ENCODE measurements around the gene CELSR2. TPM values are rescaled to one million over a fixed set of nuclear protein-coding genes. Genes with fewer than 3 reads are reported as not detected.
A peak's percentile ranks its signal among the peaks of the same experiment; 100 is the strongest.

CELSR2 gene
- total RNA-seq, 2 experiments from 2014 or later = 6.9 to 12.5 TPM

DNA sequence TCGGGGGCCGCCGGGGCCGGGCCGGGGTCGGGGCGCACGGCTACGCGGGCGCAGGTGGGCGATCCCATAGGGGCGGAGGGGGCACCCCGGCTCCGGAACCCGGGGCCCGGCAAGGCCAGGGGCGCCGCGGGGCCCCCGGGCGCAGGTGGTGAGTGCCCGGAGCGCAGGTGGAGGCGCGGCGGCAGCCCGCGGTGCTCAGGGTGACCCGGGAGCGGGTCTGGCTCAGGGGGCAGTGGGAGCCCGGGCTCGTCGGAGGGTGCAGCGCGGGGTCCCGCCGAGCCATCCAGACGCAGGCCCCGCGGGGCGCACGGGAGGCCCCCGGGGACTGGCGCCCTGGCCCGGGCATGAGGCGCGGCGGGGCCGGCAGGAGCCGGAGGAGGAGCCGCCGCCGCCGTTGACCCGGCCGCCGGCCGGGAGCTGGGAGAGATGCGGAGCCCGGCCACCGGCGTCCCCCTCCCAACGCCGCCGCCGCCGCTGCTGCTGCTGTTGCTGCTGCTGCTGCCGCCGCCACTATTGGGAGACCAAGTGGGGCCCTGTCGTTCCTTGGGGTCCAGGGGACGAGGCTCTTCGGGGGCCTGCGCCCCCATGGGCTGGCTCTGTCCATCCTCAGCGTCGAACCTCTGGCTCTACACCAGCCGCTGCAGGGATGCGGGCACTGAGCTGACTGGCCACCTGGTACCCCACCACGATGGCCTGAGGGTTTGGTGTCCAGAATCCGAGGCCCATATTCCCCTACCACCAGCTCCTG, 489 bp downstream of the CELSR2 start:
- Histone ChIP-seq H3K79me2 (ENCODE audit: insufficient read depth, low read depth, low read length) (no peaks in the 10 kb centered on the region), H4K20me1 (ENCODE audit: insufficient read depth, low read length) (no peaks in the 10 kb centered on the region), H3K36me3 (ENCODE audit: insufficient read depth, low read length) (no peaks in the 10 kb centered on the region), H3K27ac (ENCODE audit: low read depth, low read length, poor library complexity, severe bottlenecking) (no peak overlapping the region), H3K4me1 (ENCODE audit: insufficient read depth, low read length, poor library complexity, severe bottlenecking) (peaks cover 29% of the 10 kb centered on the region), H3K9me2 (ENCODE audit: insufficient read depth, low read length) (no peaks in the 10 kb centered on the region), H2AFZ (ENCODE audit: low read length) (no peak overlapping the region), H3K4me3 (ENCODE audit: low read depth, low read length, poor library complexity, severe bottlenecking) (peak overlapping the region; percentile 72), H3K4me2 (ENCODE audit: low read length) (peak overlapping the region; percentile 65), H3K9me3 (ENCODE audit: low read length) (no peaks in the 10 kb centered on the region)
- TF ChIP-seq, protein P1, sequence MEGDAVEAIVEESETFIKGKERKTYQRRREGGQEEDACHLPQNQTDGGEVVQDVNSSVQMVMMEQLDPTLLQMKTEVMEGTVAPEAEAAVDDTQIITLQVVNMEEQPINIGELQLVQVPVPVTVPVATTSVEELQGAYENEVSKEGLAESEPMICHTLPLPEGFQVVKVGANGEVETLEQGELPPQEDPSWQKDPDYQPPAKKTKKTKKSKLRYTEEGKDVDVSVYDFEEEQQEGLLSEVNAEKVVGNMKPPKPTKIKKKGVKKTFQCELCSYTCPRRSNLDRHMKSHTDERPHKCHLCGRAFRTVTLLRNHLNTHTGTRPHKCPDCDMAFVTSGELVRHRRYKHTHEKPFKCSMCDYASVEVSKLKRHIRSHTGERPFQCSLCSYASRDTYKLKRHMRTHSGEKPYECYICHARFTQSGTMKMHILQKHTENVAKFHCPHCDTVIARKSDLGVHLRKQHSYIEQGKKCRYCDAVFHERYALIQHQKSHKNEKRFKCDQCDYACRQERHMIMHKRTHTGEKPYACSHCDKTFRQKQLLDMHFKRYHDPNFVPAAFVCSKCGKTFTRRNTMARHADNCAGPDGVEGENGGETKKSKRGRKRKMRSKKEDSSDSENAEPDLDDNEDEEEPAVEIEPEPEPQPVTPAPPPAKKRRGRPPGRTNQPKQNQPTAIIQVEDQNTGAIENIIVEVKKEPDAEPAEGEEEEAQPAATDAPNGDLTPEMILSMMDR (conservative IDR thresholded peaks at IDR 0.05; ENCODE audit: low read length) = no peak
- no peak for TF ChIP-seq EZH2phosphoT487 (IDR thresholded peaks at IDR 0.05; ENCODE audit: borderline replicate concordance, low read depth, low read length)
- ChIA-PET POLR2A (interaction anchor here (0.9 kb wide), 1 partner anchor 33 kb away, joined by 3 read pairs; the partner anchor contains the start of gene PSRC1), CTCF (ENCODE audit: unreplicated experiment) (interaction anchor here (0.5 kb wide), 1 partner anchor 234 kb away, joined by 6 read pairs; no protein-coding TSS in a partner anchor)
- DNase-seq (ENCODE audit: low spot score) = no peak
- intact Hi-C loops (cut with micrococcal nuclease; ENCODE audit: unreplicated experiment) = loop anchor here (1.0 kb wide), 2 partner anchors 9 to 234 kb away; no protein-coding TSS in a partner anchor
- no TSS peak for BruUV-seq (replicated peaks)

DNA sequence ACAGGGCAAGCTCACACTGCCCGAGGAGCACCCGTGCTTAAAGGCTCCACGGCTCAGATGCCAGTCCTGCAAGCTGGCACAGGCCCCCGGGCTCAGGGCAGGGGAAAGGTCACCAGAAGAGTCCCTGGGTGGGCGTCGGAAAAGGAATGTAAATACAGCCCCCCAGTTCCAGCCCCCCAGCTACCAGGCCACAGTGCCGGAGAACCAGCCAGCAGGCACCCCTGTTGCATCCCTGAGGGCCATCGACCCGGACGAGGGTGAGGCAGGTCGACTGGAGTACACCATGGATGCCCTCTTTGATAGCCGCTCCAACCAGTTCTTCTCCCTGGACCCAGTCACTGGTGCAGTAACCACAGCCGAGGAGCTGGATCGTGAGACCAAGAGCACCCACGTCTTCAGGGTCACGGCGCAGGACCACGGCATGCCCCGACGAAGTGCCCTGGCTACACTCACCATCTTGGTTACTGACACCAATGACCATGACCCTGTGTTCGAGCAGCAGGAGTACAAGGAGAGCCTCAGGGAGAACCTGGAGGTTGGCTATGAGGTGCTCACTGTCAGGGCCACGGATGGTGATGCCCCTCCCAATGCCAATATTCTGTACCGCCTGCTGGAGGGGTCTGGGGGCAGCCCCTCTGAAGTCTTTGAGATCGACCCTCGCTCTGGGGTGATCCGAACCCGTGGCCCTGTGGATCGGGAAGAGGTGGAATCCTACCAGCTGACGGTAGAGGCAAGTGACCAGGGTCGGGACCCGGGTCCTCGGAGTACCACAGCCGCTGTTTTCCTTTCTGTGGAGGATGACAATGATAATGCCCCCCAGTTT, 1.3 kb downstream of the CELSR2 start:
- H3K9me3 ChIP-seq (ENCODE audit: low read length) = no peaks in the 10 kb centered on the region
- no peaks in the 10 kb centered on the region for H3K79me2 ChIP-seq (ENCODE audit: insufficient read depth, low read depth, low read length)
- no peak overlapping the region for H3K4me3 ChIP-seq (ENCODE audit: low read depth, low read length, poor library complexity, severe bottlenecking)
- H3K4me1 ChIP-seq (ENCODE audit: insufficient read depth, low read length, poor library complexity, severe bottlenecking) = peaks cover 30% of the 10 kb centered on the region
- intact Hi-C loops (cut with micrococcal nuclease; ENCODE audit: unreplicated experiment) = no loop called here
- ChIA-PET CTCF (ENCODE audit: unreplicated experiment) (interaction anchor here (0.5 kb wide), 1 partner anchor 233 kb away, joined by 6 read pairs; no protein-coding TSS in a partner anchor), POLR2A (interaction anchor here (0.5 to 0.9 kb wide), 2 partner anchors 32 to 35 kb away, joined by 3 read pairs; partner anchors contain the start of gene PSRC1)
- no peak overlapping the region for H3K27ac ChIP-seq (ENCODE audit: low read depth, low read length, poor library complexity, severe bottlenecking)
- H3K4me2 ChIP-seq (ENCODE audit: low read length) = peak overlapping the region; percentile 65
- no peak for DNase-seq (ENCODE audit: low spot score)
- no peaks in the 10 kb centered on the region for H4K20me1 ChIP-seq (ENCODE audit: insufficient read depth, low read length)
- no peaks in the 10 kb centered on the region for H3K36me3 ChIP-seq (ENCODE audit: insufficient read depth, low read length)
- no peaks in the 10 kb centered on the region for H3K9me2 ChIP-seq (ENCODE audit: insufficient read depth, low read length)
- H2AFZ ChIP-seq (ENCODE audit: low read length) = no peak overlapping the region
- no TSS peak for BruUV-seq (replicated peaks)
- TF ChIP-seq EZH2phosphoT487 (IDR thresholded peaks at IDR 0.05; ENCODE audit: borderline replicate concordance, low read depth, low read length) = no peak
- TF ChIP-seq, protein P1 (conservative IDR thresholded peaks at IDR 0.05; ENCODE audit: low read length) = no peak

Measured in OCI-LY7 (cell line).